GM12872 (cell line): ENCODE measurements around the gene OPRD1.

Experiments used
- TF ChIP-seq, protein P1 (sequence below): IDR thresholded peaks from 3 replicates; pipeline ENCODE4 v1.5.1; 2011; ENCODE audit warnings: low read depth, mild to moderate bottlenecking, low read length, moderate library complexity; ENCODE audit not compliant: insufficient read depth

Gene OPRD1

DNA sequence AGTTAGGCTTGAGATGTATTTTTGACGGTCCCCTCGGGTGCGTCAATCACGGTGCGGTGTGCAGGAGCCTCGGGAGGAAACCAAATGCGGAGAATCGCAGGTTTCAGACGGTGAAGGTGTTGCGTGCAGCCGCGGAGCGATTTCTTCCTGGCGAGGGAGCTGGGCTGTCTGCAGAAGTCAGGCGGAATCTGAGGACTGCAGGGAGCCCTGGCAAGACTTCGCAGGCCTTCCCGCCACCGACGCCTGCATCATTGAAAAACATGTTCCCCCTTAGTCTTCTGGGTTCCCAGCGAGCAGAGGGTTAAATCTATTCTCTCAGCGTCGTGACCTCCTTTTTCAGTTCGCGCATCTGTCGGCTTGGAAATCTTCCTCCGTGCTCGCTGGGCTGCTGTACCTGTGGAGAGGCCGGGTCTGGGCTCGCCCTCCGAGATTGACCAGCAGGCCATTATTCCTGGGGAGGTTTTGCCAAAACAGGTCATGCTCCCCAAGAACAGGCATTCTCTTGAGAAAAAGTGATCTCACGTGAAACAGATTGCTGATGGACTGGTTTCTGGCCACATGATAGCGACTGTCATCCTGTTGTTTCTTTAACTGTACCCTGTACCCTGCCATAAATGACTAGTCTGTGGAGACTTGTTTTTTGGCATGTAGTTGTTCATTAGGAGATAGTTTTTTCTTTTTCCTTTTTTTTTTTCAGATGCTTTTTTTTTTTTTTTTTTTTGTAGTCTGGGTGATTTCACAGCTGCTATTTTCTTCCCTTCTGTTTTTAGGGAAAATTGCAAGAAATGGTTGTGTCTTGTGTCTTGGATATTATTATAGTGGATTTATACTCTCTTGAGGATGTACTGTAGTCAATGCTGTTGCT lies 103.3 kb downstream of the OPRD1 start:
- TF ChIP-seq, protein P1, sequence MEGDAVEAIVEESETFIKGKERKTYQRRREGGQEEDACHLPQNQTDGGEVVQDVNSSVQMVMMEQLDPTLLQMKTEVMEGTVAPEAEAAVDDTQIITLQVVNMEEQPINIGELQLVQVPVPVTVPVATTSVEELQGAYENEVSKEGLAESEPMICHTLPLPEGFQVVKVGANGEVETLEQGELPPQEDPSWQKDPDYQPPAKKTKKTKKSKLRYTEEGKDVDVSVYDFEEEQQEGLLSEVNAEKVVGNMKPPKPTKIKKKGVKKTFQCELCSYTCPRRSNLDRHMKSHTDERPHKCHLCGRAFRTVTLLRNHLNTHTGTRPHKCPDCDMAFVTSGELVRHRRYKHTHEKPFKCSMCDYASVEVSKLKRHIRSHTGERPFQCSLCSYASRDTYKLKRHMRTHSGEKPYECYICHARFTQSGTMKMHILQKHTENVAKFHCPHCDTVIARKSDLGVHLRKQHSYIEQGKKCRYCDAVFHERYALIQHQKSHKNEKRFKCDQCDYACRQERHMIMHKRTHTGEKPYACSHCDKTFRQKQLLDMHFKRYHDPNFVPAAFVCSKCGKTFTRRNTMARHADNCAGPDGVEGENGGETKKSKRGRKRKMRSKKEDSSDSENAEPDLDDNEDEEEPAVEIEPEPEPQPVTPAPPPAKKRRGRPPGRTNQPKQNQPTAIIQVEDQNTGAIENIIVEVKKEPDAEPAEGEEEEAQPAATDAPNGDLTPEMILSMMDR = no peak

DNA sequence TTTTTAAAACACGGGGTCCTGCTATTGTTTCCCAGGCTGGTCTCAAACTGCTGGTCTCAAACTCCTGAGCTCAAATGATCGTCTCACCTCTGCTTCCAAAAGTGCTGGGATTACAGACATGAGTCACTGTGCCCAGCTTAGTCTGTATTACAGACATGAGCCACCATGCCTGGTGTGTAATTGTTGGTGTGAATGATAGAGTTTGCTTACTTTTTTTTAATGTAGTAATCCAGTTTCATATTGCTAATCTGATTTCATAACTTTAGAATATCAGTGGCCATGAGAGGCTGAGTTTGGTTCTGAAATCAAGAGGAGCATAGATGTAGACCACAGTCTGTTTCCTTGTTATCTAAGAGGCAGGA lies 105.8 kb downstream of the OPRD1 start:
- TF ChIP-seq, protein P1 = no peak
